GM23338 (cell line): ENCODE results near the gene EBPL. TPM values are rescaled to one million over a fixed set of nuclear protein-coding genes. Genes with fewer than 3 reads are reported as not detected.

Source experiments
- ATAC-seq: fragments of 200-7000 bp; cut with Tn5 transposase; 3 replicates; pipeline ENCODE4 v1.9.1; 2020
- DNase-seq: peaks from one replicate; pipeline ENCODE4 v3.0.0-alpha.2; 2015; ENCODE audit warnings: low spot score
- H2AFZ ChIP-seq: fragments of 200-600 bp; sonication (generic); 2 replicates; pipeline ENCODE4 v1.8.0; 2016; ENCODE audit warnings: antibody characterized with exemption, mild to moderate bottlenecking, moderate library complexity
- H3F3A ChIP-seq: fragments of 200-600 bp; sonication (generic); replicated peaks from 2 replicates; pipeline ENCODE4 v1.8.0; 2017; ENCODE audit warnings: antibody characterized with exemption, mixed run types, low read depth
- H3K27ac ChIP-seq: fragments of 200-600 bp; sonication (generic); 2 replicates; pipeline ENCODE4 v1.6.1; 2016; ENCODE audit warnings: low read depth
- H3K27me3 ChIP-seq: fragments of 200-600 bp; sonication (generic); 2 replicates; pipeline ENCODE4 v1.8.0; 2016; ENCODE audit warnings: mild to moderate bottlenecking, mixed run types, moderate library complexity; ENCODE audit not compliant: insufficient read depth
- H3K36me3 ChIP-seq: fragments of 200-600 bp; sonication (generic); 2 replicates; pipeline ENCODE4 v1.8.0; 2016; ENCODE audit warnings: mild to moderate bottlenecking; ENCODE audit not compliant: insufficient read depth
- H3K4me1 ChIP-seq: fragments of 200-600 bp; sonication (generic); 2 replicates; pipeline ENCODE4 v1.8.0; 2016; ENCODE audit warnings: mild to moderate bottlenecking, moderate library complexity; ENCODE audit not compliant: insufficient read depth
- H3K4me2 ChIP-seq: fragments of 200-600 bp; sonication (generic); 2 replicates; pipeline ENCODE4 v1.7.1; 2017; ENCODE audit warnings: mixed run types
- H3K4me3 ChIP-seq: fragments of 200-600 bp; sonication (generic); 2 replicates; pipeline ENCODE4 v1.6.1; 2016; ENCODE audit warnings: mixed run types
- H3K79me2 ChIP-seq: fragments of 200-600 bp; sonication (generic); replicated peaks from 2 replicates; pipeline ENCODE4 v1.8.0; 2017; ENCODE audit warnings: mild to moderate bottlenecking; ENCODE audit not compliant: insufficient read depth
- H3K9me2 ChIP-seq: fragments of 200-600 bp; sonication (generic); 2 replicates; pipeline ENCODE4 v1.8.0; 2017; ENCODE audit not compliant: insufficient read depth
- H4K20me1 ChIP-seq: fragments of 200-600 bp; sonication (generic); replicated peaks from 2 replicates; pipeline ENCODE4 v1.8.0; 2017; ENCODE audit warnings: mild to moderate bottlenecking; ENCODE audit not compliant: insufficient read depth
- H3K27ac Mint-ChIP-seq: 2 replicates; pipeline ENCODE4 v1.8.0; 2020; ENCODE audit warnings: inconsistent platforms, mild to moderate bottlenecking, moderate library complexity, mixed read lengths
- H3K27me3 Mint-ChIP-seq: 3 replicates; pipeline ENCODE4 v1.8.0; 2022; ENCODE audit warnings: low read depth, mild to moderate bottlenecking, moderate library complexity, mixed read lengths, inconsistent platforms; ENCODE audit not compliant: insufficient read depth, poor library complexity
- H3K36me3 Mint-ChIP-seq: 3 replicates; pipeline ENCODE4 v1.8.0; 2021; ENCODE audit warnings: low read depth, mild to moderate bottlenecking, inconsistent platforms, moderate library complexity, mixed read lengths
- H3K4me1 Mint-ChIP-seq: 3 replicates; pipeline ENCODE4 v1.8.0; 2020; ENCODE audit warnings: mild to moderate bottlenecking, inconsistent platforms, mixed read lengths
- H3K4me3 Mint-ChIP-seq: 3 replicates; pipeline ENCODE4 v1.8.0; 2021; ENCODE audit warnings: moderate library complexity, mild to moderate bottlenecking, inconsistent platforms, mixed read lengths
- H3K9me3 Mint-ChIP-seq: 3 replicates; pipeline ENCODE4 v1.8.0; 2020; ENCODE audit warnings: moderate library complexity, mild to moderate bottlenecking, inconsistent platforms, mixed read lengths
- CREB1 ChIP-seq: fragments of 250-450 bp; sonication (Bioruptor Pico); IDR thresholded peaks from 2 replicates; pipeline ENCODE4 v1.5.0; 2020; ENCODE audit warnings: low read depth, mild to moderate bottlenecking, moderate library complexity
- CTCF ChIP-seq, 2 experiments: fragments of 200-600 bp in 1 of 2; sonication (generic) in 1 of 2; conservative IDR thresholded peaks; 2 replicates each; pipeline versions ENCODE4 v1.5.1 to v1.6.1; 2016 to 2017; ENCODE audit warnings: antibody characterized with exemption in 2 of 2, low read depth in 2 of 2, mild to moderate bottlenecking in 2 of 2, moderate library complexity in 1 of 2
- ETS1 ChIP-seq: IDR thresholded peaks from 2 replicates; pipeline ENCODE4 v1.6.1; 2016; ENCODE audit warnings: antibody characterized with exemption
- EZH2 ChIP-seq: fragments of 200-600 bp; sonication (generic); IDR thresholded peaks from one replicate; pipeline ENCODE4 v1.8.0; 2017; ENCODE audit warnings: antibody characterized with exemption, mild to moderate bottlenecking, low read depth; ENCODE audit not compliant: unreplicated experiment
- EZH2phosphoT487 ChIP-seq: fragments of 200-600 bp; sonication (generic); IDR thresholded peaks from one replicate; pipeline ENCODE4 v1.8.1; 2018; ENCODE audit warnings: antibody characterized with exemption; ENCODE audit not compliant: unreplicated experiment
- JUNB ChIP-seq: IDR thresholded peaks from one replicate; pipeline ENCODE4 v1.6.1; 2016; ENCODE audit warnings: antibody characterized with exemption; ENCODE audit not compliant: unreplicated experiment
- NANOG ChIP-seq: IDR thresholded peaks from 2 replicates; pipeline ENCODE4 v1.6.1; 2016; ENCODE audit warnings: antibody characterized with exemption, borderline replicate concordance
- POLR2AphosphoS5 ChIP-seq: IDR thresholded peaks from 2 replicates; pipeline ENCODE4 v1.6.1; 2016; ENCODE audit warnings: antibody characterized with exemption, low read depth
- REST ChIP-seq: IDR thresholded peaks from one replicate; pipeline ENCODE4 v1.6.1; 2018; ENCODE audit warnings: antibody characterized with exemption; ENCODE audit not compliant: unreplicated experiment
- STAT1 ChIP-seq: IDR thresholded peaks from one replicate; pipeline ENCODE4 v1.6.1; 2016; ENCODE audit warnings: antibody characterized with exemption; ENCODE audit not compliant: unreplicated experiment
- ZNF114 ChIP-seq: fragments of 250-450 bp; sonication (Bioruptor Pico); IDR thresholded peaks from 2 replicates; pipeline ENCODE4 v1.5.0; 2020; ENCODE audit warnings: mild to moderate bottlenecking, moderate library complexity
- ZNF331 ChIP-seq: fragments of 250-450 bp; sonication (Bioruptor Pico); IDR thresholded peaks from 2 replicates; pipeline ENCODE4 v1.5.0; 2020; ENCODE audit warnings: low read depth, mild to moderate bottlenecking, moderate library complexity
- ZNF462 ChIP-seq: fragments of 250-450 bp; sonication (Bioruptor Pico); IDR thresholded peaks from 2 replicates; pipeline ENCODE4 v1.5.0; 2020; ENCODE audit warnings: mild to moderate bottlenecking, moderate library complexity
- polyA plus RNA-seq: library from polyadenylated mRNA; unstranded; fragments of >200 nt; fragmentation: Nextera tagmentation; extraction: Ambion mirVana; gene quantifications from 2 replicates; pipeline ENCODE4 v1.2.1, GENCODE V29; 2016
- total RNA-seq: library from RNA; depleted of rRNA; stranded (reverse); fragments of >200 nt; shearing (Covaris generic); gene quantifications from 2 replicates; pipeline ENCODE4 v1.2.3, GENCODE V29; 2014

Gene EBPL
- total and polyA plus RNA-seq, 2 experiments from 2014 or later, result 231 to 245 TPM

- H3K36me3 ChIP-seq, result peaks cover 15% of the 10 kb centered on the region
- no peak for TF ChIP-seq CREB1
- no peak for TF ChIP-seq JUNB
- no peak for TF ChIP-seq EZH2
- no peak for TF ChIP-seq ZNF114 (CRISPR knock-in tag)
- TF ChIP-seq ZNF462, result no peak
- TF ChIP-seq STAT1, result no peak
- no peak for TF ChIP-seq NANOG
- TF ChIP-seq ZNF331 (CRISPR knock-in tag), result no peak
- TF ChIP-seq REST, result no peak
- no peak for TF ChIP-seq EZH2phosphoT487
- no peak for TF ChIP-seq POLR2AphosphoS5
- TF ChIP-seq CTCF (conservative IDR thresholded peaks at IDR 0.05; ENCODE audit: low read depth in 2 of 2), result no peak
- no peak for TF ChIP-seq ETS1
- DNase-seq (no peak), ATAC-seq (no peak)
- peak overlapping the region; percentile 97 for H3K4me2 ChIP-seq
- no peaks in the 10 kb centered on the region for H3K27me3 ChIP-seq
- H3K4me1 Mint-ChIP-seq, result peaks cover 40% of the 10 kb centered on the region
- peak overlapping the region; percentile 99 for H2AFZ ChIP-seq
- peak overlapping the region; percentile 80 for H3K27ac ChIP-seq
- no peaks in the 10 kb centered on the region for H3K9me3 Mint-ChIP-seq
- H3K27me3 Mint-ChIP-seq, result peaks cover 21% of the 10 kb centered on the region
- H3K9me2 ChIP-seq, result no peaks in the 10 kb centered on the region
- H3K4me1 ChIP-seq, result peaks cover 20% of the 10 kb centered on the region
- H3K36me3 Mint-ChIP-seq, result peaks cover 36% of the 10 kb centered on the region
- H3F3A ChIP-seq, result peaks cover 4% of the 10 kb centered on the region; the same call in 1 of the 2 replicates
- peaks cover 29% of the 10 kb centered on the region for H4K20me1 ChIP-seq
- H3K4me3 ChIP-seq, result peak overlapping the region; percentile 92
- H3K4me3 Mint-ChIP-seq, result peak overlapping the region; percentile 88
- peak overlapping the region; percentile 81 for H3K27ac Mint-ChIP-seq
- H3K79me2 ChIP-seq, result peaks cover 54% of the 10 kb centered on the region
Observed at GRCh38 chr13:49690133-49690994, 922 bp downstream of the EBPL start.
